ENCODE results near the gene ETFB. TPM values are rescaled to one million over a fixed set of nuclear protein-coding genes. Genes with fewer than 3 reads are reported as not detected.

Gene ETFB
- total and polyA plus RNA-seq, 10 of the 15 experiments (the other 5 are each of a cell fraction or from before 2014, with no cell fraction given), result 15.1 to 166 (median 87.8) TPM

DNA sequence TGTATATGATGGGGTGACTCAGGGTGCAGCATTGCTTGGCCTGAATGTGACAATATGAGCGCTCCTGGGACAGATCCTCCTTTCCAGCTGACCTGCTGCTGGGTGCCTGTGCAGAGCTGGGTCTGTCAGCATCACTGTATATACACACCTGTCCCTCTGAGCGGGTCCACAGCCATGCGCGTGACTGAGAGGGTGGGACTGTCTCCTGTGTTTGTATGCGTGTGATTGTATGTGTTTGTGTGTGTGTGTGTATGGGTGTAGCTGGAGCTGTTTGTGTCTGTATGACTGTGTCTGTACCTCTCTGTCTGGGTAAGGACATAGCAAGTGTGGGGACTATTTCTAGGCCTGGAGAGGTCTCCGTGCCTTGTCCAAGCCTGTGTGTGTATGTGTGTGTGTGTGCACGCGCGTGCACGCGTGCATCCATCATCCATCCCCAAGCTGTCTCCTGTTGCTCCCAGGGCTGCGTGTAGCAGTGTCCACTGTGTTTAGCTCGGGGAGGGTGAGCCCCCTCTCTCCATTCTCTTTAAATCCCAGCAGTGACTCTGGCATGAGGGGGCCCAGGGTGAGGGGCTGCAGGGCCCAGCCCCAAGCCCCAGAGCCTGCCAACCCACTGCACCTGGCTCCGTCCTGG lies 46.4 kb downstream of the ETFB start:
- DNase-seq (ENCODE audit: low read depth, low spot score), result no peak
- FAIRE-seq, result no peak
- Histone ChIP-seq H3K79me2 (ENCODE audit: control insufficient read depth, insufficient read depth, low read length) (no peaks in the 10 kb centered on the region), H3K9ac (ENCODE audit: control insufficient read depth, insufficient read depth, low read length) (no peak overlapping the region), H3K27me3 (replicated peaks in 1 of 2; ENCODE audit: control insufficient read depth in 2 of 2, insufficient read depth in 2 of 2, low read length in 1 of 2) (peaks cover 0 to 5% of the 10 kb centered on the region in 2 experiments; a peak in 1 of 4 replicates), H2AFZ (ENCODE audit: control insufficient read depth, low read depth, low read length) (no peak overlapping the region), H3K36me3 (ENCODE audit: control insufficient read depth in 2 of 2, insufficient read depth in 2 of 2, low read length in 1 of 2) (no peaks in the 10 kb centered on the region), H3K9me3 (replicated peaks; ENCODE audit: control insufficient read depth, insufficient read depth, low read length) (no peaks in the 10 kb centered on the region; the same call in 2 of the 3 replicates), H3K27ac (ENCODE audit: control insufficient read depth, insufficient read depth) (no peak overlapping the region), H4K20me1 (ENCODE audit: control insufficient read depth, insufficient read depth) (no peaks in the 10 kb centered on the region), H3K4me1 (ENCODE audit: control insufficient read depth, insufficient read depth, low read length) (no peaks in the 10 kb centered on the region), H3K4me2 (ENCODE audit: control insufficient read depth, insufficient read depth) (no peak overlapping the region), H3K4me3 (no peak overlapping the region)
- no peak for ATAC-seq
- TF ChIP-seq, protein P1, sequence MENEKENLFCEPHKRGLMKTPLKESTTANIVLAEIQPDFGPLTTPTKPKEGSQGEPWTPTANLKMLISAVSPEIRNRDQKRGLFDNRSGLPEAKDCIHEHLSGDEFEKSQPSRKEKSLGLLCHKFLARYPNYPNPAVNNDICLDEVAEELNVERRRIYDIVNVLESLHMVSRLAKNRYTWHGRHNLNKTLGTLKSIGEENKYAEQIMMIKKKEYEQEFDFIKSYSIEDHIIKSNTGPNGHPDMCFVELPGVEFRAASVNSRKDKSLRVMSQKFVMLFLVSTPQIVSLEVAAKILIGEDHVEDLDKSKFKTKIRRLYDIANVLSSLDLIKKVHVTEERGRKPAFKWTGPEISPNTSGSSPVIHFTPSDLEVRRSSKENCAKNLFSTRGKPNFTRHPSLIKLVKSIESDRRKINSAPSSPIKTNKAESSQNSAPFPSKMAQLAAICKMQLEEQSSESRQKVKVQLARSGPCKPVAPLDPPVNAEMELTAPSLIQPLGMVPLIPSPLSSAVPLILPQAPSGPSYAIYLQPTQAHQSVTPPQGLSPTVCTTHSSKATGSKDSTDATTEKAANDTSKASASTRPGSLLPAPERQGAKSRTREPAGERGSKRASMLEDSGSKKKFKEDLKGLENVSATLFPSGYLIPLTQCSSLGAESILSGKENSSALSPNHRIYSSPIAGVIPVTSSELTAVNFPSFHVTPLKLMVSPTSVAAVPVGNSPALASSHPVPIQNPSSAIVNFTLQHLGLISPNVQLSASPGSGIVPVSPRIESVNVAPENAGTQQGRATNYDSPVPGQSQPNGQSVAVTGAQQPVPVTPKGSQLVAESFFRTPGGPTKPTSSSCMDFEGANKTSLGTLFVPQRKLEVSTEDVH (IDR thresholded peaks at IDR 0.05; ENCODE audit: low read depth, partially characterized antibody), result no peak
- no peak for TF ChIP-seq GABPA (IDR thresholded peaks at IDR 0.05; ENCODE audit: low read depth)
- TF ChIP-seq, protein P2, sequence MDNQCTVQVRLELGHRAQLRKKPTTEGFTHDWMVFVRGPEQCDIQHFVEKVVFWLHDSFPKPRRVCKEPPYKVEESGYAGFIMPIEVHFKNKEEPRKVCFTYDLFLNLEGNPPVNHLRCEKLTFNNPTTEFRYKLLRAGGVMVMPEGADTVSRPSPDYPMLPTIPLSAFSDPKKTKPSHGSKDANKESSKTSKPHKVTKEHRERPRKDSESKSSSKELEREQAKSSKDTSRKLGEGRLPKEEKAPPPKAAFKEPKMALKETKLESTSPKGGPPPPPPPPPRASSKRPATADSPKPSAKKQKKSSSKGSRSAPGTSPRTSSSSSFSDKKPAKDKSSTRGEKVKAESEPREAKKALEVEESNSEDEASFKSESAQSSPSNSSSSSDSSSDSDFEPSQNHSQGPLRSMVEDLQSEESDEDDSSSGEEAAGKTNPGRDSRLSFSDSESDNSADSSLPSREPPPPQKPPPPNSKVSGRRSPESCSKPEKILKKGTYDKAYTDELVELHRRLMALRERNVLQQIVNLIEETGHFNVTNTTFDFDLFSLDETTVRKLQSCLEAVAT (IDR thresholded peaks at IDR 0.05), result no peak
- TF ChIP-seq, protein P3, sequence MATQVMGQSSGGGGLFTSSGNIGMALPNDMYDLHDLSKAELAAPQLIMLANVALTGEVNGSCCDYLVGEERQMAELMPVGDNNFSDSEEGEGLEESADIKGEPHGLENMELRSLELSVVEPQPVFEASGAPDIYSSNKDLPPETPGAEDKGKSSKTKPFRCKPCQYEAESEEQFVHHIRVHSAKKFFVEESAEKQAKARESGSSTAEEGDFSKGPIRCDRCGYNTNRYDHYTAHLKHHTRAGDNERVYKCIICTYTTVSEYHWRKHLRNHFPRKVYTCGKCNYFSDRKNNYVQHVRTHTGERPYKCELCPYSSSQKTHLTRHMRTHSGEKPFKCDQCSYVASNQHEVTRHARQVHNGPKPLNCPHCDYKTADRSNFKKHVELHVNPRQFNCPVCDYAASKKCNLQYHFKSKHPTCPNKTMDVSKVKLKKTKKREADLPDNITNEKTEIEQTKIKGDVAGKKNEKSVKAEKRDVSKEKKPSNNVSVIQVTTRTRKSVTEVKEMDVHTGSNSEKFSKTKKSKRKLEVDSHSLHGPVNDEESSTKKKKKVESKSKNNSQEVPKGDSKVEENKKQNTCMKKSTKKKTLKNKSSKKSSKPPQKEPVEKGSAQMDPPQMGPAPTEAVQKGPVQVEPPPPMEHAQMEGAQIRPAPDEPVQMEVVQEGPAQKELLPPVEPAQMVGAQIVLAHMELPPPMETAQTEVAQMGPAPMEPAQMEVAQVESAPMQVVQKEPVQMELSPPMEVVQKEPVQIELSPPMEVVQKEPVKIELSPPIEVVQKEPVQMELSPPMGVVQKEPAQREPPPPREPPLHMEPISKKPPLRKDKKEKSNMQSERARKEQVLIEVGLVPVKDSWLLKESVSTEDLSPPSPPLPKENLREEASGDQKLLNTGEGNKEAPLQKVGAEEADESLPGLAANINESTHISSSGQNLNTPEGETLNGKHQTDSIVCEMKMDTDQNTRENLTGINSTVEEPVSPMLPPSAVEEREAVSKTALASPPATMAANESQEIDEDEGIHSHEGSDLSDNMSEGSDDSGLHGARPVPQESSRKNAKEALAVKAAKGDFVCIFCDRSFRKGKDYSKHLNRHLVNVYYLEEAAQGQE (IDR thresholded peaks at IDR 0.05; ENCODE audit: low read depth, low read length), result no peak
- SMC1A ChIA-PET (ENCODE audit: uncharacterized antibody, unreplicated experiment), result no interaction called here
- RAD21 ChIA-PET (ENCODE audit: unreplicated experiment), result no interaction called here
- CTCF ChIA-PET, result no interaction called here
- 61% methylated on average over 14 of the region's 14 CpGs for WGBS (ENCODE audit: insufficient coverage, insufficient replicate concordance, low lambda C conversion rate, missing lambda C conversion rate)
- POLR2A ChIA-PET, result no interaction called here
- in situ Hi-C loops (cut with MboI) (no loop called here), intact Hi-C loops (cut with micrococcal nuclease; ENCODE audit: unreplicated experiment) (no loop called here)
- BruUV-seq (replicated peaks), result no TSS peak
